GM23338 (cell line): ENCODE measurements around the gene ZNF385B. TPM values are rescaled to one million over a fixed set of nuclear protein-coding genes. Genes with fewer than 3 reads are reported as not detected.

Source experiments
- ATAC-seq: fragments of 200-7000 bp; cut with Tn5 transposase; 3 replicates; pipeline ENCODE4 v1.9.1; 2020
- DNase-seq: peaks from one replicate; pipeline ENCODE4 v3.0.0-alpha.2; 2015; ENCODE audit warnings: low spot score
- H2AFZ ChIP-seq: fragments of 200-600 bp; sonication (generic); 2 replicates; pipeline ENCODE4 v1.8.0; 2016; ENCODE audit warnings: antibody characterized with exemption, mild to moderate bottlenecking, moderate library complexity
- H3F3A ChIP-seq: fragments of 200-600 bp; sonication (generic); replicated peaks from 2 replicates; pipeline ENCODE4 v1.8.0; 2017; ENCODE audit warnings: antibody characterized with exemption, mixed run types, low read depth
- H3K27ac ChIP-seq: fragments of 200-600 bp; sonication (generic); 2 replicates; pipeline ENCODE4 v1.6.1; 2016; ENCODE audit warnings: low read depth
- H3K27me3 ChIP-seq: fragments of 200-600 bp; sonication (generic); 2 replicates; pipeline ENCODE4 v1.8.0; 2016; ENCODE audit warnings: mild to moderate bottlenecking, mixed run types, moderate library complexity; ENCODE audit not compliant: insufficient read depth
- H3K36me3 ChIP-seq: fragments of 200-600 bp; sonication (generic); 2 replicates; pipeline ENCODE4 v1.8.0; 2016; ENCODE audit warnings: mild to moderate bottlenecking; ENCODE audit not compliant: insufficient read depth
- H3K4me1 ChIP-seq: fragments of 200-600 bp; sonication (generic); 2 replicates; pipeline ENCODE4 v1.8.0; 2016; ENCODE audit warnings: mild to moderate bottlenecking, moderate library complexity; ENCODE audit not compliant: insufficient read depth
- H3K4me2 ChIP-seq: fragments of 200-600 bp; sonication (generic); 2 replicates; pipeline ENCODE4 v1.7.1; 2017; ENCODE audit warnings: mixed run types
- H3K4me3 ChIP-seq: fragments of 200-600 bp; sonication (generic); 2 replicates; pipeline ENCODE4 v1.6.1; 2016; ENCODE audit warnings: mixed run types
- H3K79me2 ChIP-seq: fragments of 200-600 bp; sonication (generic); replicated peaks from 2 replicates; pipeline ENCODE4 v1.8.0; 2017; ENCODE audit warnings: mild to moderate bottlenecking; ENCODE audit not compliant: insufficient read depth
- H3K9me2 ChIP-seq: fragments of 200-600 bp; sonication (generic); 2 replicates; pipeline ENCODE4 v1.8.0; 2017; ENCODE audit not compliant: insufficient read depth
- H4K20me1 ChIP-seq: fragments of 200-600 bp; sonication (generic); replicated peaks from 2 replicates; pipeline ENCODE4 v1.8.0; 2017; ENCODE audit warnings: mild to moderate bottlenecking; ENCODE audit not compliant: insufficient read depth
- H3K27ac Mint-ChIP-seq: 2 replicates; pipeline ENCODE4 v1.8.0; 2020; ENCODE audit warnings: inconsistent platforms, mild to moderate bottlenecking, moderate library complexity, mixed read lengths
- H3K27me3 Mint-ChIP-seq: 3 replicates; pipeline ENCODE4 v1.8.0; 2022; ENCODE audit warnings: low read depth, mild to moderate bottlenecking, moderate library complexity, mixed read lengths, inconsistent platforms; ENCODE audit not compliant: insufficient read depth, poor library complexity
- H3K36me3 Mint-ChIP-seq: 3 replicates; pipeline ENCODE4 v1.8.0; 2021; ENCODE audit warnings: low read depth, mild to moderate bottlenecking, inconsistent platforms, moderate library complexity, mixed read lengths
- H3K4me1 Mint-ChIP-seq: 3 replicates; pipeline ENCODE4 v1.8.0; 2020; ENCODE audit warnings: mild to moderate bottlenecking, inconsistent platforms, mixed read lengths
- H3K4me3 Mint-ChIP-seq: 3 replicates; pipeline ENCODE4 v1.8.0; 2021; ENCODE audit warnings: moderate library complexity, mild to moderate bottlenecking, inconsistent platforms, mixed read lengths
- H3K9me3 Mint-ChIP-seq: 3 replicates; pipeline ENCODE4 v1.8.0; 2020; ENCODE audit warnings: moderate library complexity, mild to moderate bottlenecking, inconsistent platforms, mixed read lengths
- CREB1 ChIP-seq: fragments of 250-450 bp; sonication (Bioruptor Pico); IDR thresholded peaks from 2 replicates; pipeline ENCODE4 v1.5.0; 2020; ENCODE audit warnings: low read depth, mild to moderate bottlenecking, moderate library complexity
- EZH2 ChIP-seq: fragments of 200-600 bp; sonication (generic); IDR thresholded peaks from one replicate; pipeline ENCODE4 v1.8.0; 2017; ENCODE audit warnings: antibody characterized with exemption, mild to moderate bottlenecking, low read depth; ENCODE audit not compliant: unreplicated experiment
- EZH2phosphoT487 ChIP-seq: fragments of 200-600 bp; sonication (generic); IDR thresholded peaks from one replicate; pipeline ENCODE4 v1.8.1; 2018; ENCODE audit warnings: antibody characterized with exemption; ENCODE audit not compliant: unreplicated experiment
- JUNB ChIP-seq: IDR thresholded peaks from one replicate; pipeline ENCODE4 v1.6.1; 2016; ENCODE audit warnings: antibody characterized with exemption; ENCODE audit not compliant: unreplicated experiment
- NANOG ChIP-seq: IDR thresholded peaks from 2 replicates; pipeline ENCODE4 v1.6.1; 2016; ENCODE audit warnings: antibody characterized with exemption, borderline replicate concordance
- POLR2AphosphoS5 ChIP-seq: IDR thresholded peaks from 2 replicates; pipeline ENCODE4 v1.6.1; 2016; ENCODE audit warnings: antibody characterized with exemption, low read depth
- STAT1 ChIP-seq: IDR thresholded peaks from one replicate; pipeline ENCODE4 v1.6.1; 2016; ENCODE audit warnings: antibody characterized with exemption; ENCODE audit not compliant: unreplicated experiment
- ZNF114 ChIP-seq: fragments of 250-450 bp; sonication (Bioruptor Pico); IDR thresholded peaks from 2 replicates; pipeline ENCODE4 v1.5.0; 2020; ENCODE audit warnings: mild to moderate bottlenecking, moderate library complexity
- ZNF331 ChIP-seq: fragments of 250-450 bp; sonication (Bioruptor Pico); IDR thresholded peaks from 2 replicates; pipeline ENCODE4 v1.5.0; 2020; ENCODE audit warnings: low read depth, mild to moderate bottlenecking, moderate library complexity
- polyA plus RNA-seq: library from polyadenylated mRNA; unstranded; fragments of >200 nt; fragmentation: Nextera tagmentation; extraction: Ambion mirVana; gene quantifications from 2 replicates; pipeline ENCODE4 v1.2.1, GENCODE V29; 2016
- total RNA-seq: library from RNA; depleted of rRNA; stranded (reverse); fragments of >200 nt; shearing (Covaris generic); gene quantifications from 2 replicates; pipeline ENCODE4 v1.2.3, GENCODE V29; 2014
- TF ChIP-seq, protein P1 (sequence below): IDR thresholded peaks from one replicate; pipeline ENCODE4 v1.6.1; 2018; ENCODE audit warnings: antibody characterized with exemption; ENCODE audit not compliant: unreplicated experiment
- TF ChIP-seq, protein P2 (sequence below): fragments of 250-450 bp; sonication (Bioruptor Pico); IDR thresholded peaks from 2 replicates; pipeline ENCODE4 v1.5.0; 2020; ENCODE audit warnings: mild to moderate bottlenecking, moderate library complexity
- TF ChIP-seq, protein P3 (sequence below): IDR thresholded peaks from 2 replicates; pipeline ENCODE4 v1.6.1; 2016; ENCODE audit warnings: antibody characterized with exemption
- TF ChIP-seq, protein P4 (sequence below), 2 experiments: fragments of 200-600 bp in 1 of 2; sonication (generic) in 1 of 2; conservative IDR thresholded peaks; 2 replicates each; pipeline versions ENCODE4 v1.5.1 to v1.6.1; 2016 to 2017; ENCODE audit warnings: antibody characterized with exemption in 2 of 2, low read depth in 2 of 2, mild to moderate bottlenecking in 2 of 2, moderate library complexity in 1 of 2

ZNF385B gene
- total and polyA plus RNA-seq, 2 experiments from 2014 or later = 1.5 to 4.6 TPM

DNA sequence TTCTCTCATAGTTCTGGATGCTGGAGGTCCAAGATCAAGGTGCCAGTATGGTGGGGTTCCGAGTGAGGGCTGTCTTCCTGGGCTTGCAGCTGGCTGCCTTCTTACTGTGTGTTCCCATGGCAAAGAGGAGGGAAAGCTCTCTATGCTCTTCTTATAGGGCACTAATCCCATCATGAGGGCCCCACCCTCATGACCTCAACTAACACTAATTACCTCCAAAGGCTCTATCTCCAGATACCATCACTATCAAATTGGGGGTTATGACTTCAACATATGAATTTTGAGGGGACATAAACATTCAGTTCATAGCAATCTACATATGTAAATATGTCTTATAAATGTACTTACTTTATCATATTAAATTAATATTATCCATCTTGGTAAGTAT, 322.3 kb downstream of the ZNF385B start:
- H3K4me3 ChIP-seq = no peak overlapping the region
- DNase-seq (no peak), ATAC-seq (no peak)
- Mint-ChIP-seq H3K4me1 (0 out of 3 replicates have a peak, but pooled peaks cover 5% of the 10 kb centered on the region), H3K27ac (no peak overlapping the region), H3K4me3 (no peak overlapping the region), H3K9me3 (peaks cover 3% of the 10 kb centered on the region; the same call in 2 of the 3 replicates), H3K36me3 (no peaks in the 10 kb centered on the region), H3K27me3 (no peaks in the 10 kb centered on the region)
- TF ChIP-seq EZH2phosphoT487 (no peak), POLR2AphosphoS5 (no peak), STAT1 (no peak), JUNB (no peak), EZH2 (no peak), CREB1 (CRISPR knock-in tag) (no peak), NANOG (no peak), ZNF114 (CRISPR knock-in tag) (no peak), ZNF331 (CRISPR knock-in tag) (no peak)
- TF ChIP-seq, protein P1, sequence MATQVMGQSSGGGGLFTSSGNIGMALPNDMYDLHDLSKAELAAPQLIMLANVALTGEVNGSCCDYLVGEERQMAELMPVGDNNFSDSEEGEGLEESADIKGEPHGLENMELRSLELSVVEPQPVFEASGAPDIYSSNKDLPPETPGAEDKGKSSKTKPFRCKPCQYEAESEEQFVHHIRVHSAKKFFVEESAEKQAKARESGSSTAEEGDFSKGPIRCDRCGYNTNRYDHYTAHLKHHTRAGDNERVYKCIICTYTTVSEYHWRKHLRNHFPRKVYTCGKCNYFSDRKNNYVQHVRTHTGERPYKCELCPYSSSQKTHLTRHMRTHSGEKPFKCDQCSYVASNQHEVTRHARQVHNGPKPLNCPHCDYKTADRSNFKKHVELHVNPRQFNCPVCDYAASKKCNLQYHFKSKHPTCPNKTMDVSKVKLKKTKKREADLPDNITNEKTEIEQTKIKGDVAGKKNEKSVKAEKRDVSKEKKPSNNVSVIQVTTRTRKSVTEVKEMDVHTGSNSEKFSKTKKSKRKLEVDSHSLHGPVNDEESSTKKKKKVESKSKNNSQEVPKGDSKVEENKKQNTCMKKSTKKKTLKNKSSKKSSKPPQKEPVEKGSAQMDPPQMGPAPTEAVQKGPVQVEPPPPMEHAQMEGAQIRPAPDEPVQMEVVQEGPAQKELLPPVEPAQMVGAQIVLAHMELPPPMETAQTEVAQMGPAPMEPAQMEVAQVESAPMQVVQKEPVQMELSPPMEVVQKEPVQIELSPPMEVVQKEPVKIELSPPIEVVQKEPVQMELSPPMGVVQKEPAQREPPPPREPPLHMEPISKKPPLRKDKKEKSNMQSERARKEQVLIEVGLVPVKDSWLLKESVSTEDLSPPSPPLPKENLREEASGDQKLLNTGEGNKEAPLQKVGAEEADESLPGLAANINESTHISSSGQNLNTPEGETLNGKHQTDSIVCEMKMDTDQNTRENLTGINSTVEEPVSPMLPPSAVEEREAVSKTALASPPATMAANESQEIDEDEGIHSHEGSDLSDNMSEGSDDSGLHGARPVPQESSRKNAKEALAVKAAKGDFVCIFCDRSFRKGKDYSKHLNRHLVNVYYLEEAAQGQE = no peak
- TF ChIP-seq, protein P2, sequence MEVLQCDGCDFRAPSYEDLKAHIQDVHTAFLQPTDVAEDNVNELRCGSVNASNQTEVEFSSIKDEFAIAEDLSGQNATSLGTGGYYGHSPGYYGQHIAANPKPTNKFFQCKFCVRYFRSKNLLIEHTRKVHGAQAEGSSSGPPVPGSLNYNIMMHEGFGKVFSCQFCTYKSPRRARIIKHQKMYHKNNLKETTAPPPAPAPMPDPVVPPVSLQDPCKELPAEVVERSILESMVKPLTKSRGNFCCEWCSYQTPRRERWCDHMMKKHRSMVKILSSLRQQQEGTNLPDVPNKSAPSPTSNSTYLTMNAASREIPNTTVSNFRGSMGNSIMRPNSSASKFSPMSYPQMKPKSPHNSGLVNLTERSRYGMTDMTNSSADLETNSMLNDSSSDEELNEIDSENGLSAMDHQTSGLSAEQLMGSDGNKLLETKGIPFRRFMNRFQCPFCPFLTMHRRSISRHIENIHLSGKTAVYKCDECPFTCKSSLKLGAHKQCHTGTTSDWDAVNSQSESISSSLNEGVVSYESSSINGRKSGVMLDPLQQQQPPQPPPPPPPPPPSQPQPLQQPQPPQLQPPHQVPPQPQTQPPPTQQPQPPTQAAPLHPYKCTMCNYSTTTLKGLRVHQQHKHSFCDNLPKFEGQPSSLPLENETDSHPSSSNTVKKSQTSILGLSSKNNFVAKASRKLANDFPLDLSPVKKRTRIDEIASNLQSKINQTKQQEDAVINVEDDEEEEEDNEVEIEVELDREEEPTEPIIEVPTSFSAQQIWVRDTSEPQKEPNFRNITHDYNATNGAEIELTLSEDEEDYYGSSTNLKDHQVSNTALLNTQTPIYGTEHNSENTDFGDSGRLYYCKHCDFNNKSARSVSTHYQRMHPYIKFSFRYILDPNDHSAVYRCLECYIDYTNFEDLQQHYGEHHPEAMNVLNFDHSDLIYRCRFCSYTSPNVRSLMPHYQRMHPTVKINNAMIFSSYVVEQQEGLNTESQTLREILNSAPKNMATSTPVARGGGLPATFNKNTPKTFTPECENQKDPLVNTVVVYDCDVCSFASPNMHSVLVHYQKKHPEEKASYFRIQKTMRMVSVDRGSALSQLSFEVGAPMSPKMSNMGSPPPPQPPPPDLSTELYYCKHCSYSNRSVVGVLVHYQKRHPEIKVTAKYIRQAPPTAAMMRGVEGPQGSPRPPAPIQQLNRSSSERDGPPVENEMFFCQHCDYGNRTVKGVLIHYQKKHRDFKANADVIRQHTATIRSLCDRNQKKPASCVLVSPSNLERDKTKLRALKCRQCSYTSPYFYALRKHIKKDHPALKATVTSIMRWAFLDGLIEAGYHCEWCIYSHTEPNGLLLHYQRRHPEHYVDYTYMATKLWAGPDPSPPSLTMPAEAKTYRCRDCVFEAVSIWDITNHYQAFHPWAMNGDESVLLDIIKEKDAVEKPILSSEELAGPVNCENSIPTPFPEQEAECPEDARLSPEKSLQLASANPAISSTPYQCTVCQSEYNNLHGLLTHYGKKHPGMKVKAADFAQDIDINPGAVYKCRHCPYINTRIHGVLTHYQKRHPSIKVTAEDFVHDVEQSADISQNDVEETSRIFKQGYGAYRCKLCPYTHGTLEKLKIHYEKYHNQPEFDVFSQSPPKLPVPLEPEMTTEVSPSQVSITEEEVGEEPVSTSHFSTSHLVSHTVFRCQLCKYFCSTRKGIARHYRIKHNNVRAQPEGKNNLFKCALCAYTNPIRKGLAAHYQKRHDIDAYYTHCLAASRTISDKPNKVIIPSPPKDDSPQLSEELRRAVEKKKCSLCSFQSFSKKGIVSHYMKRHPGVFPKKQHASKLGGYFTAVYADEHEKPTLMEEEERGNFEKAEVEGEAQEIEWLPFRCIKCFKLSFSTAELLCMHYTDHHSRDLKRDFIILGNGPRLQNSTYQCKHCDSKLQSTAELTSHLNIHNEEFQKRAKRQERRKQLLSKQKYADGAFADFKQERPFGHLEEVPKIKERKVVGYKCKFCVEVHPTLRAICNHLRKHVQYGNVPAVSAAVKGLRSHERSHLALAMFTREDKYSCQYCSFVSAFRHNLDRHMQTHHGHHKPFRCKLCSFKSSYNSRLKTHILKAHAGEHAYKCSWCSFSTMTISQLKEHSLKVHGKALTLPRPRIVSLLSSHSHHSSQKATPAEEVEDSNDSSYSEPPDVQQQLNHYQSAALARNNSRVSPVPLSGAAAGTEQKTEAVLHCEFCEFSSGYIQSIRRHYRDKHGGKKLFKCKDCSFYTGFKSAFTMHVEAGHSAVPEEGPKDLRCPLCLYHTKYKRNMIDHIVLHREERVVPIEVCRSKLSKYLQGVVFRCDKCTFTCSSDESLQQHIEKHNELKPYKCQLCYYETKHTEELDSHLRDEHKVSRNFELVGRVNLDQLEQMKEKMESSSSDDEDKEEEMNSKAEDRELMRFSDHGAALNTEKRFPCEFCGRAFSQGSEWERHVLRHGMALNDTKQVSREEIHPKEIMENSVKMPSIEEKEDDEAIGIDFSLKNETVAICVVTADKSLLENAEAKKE = no peak
- TF ChIP-seq, protein P3, sequence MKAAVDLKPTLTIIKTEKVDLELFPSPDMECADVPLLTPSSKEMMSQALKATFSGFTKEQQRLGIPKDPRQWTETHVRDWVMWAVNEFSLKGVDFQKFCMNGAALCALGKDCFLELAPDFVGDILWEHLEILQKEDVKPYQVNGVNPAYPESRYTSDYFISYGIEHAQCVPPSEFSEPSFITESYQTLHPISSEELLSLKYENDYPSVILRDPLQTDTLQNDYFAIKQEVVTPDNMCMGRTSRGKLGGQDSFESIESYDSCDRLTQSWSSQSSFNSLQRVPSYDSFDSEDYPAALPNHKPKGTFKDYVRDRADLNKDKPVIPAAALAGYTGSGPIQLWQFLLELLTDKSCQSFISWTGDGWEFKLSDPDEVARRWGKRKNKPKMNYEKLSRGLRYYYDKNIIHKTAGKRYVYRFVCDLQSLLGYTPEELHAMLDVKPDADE = no peak
- TF ChIP-seq, protein P4, sequence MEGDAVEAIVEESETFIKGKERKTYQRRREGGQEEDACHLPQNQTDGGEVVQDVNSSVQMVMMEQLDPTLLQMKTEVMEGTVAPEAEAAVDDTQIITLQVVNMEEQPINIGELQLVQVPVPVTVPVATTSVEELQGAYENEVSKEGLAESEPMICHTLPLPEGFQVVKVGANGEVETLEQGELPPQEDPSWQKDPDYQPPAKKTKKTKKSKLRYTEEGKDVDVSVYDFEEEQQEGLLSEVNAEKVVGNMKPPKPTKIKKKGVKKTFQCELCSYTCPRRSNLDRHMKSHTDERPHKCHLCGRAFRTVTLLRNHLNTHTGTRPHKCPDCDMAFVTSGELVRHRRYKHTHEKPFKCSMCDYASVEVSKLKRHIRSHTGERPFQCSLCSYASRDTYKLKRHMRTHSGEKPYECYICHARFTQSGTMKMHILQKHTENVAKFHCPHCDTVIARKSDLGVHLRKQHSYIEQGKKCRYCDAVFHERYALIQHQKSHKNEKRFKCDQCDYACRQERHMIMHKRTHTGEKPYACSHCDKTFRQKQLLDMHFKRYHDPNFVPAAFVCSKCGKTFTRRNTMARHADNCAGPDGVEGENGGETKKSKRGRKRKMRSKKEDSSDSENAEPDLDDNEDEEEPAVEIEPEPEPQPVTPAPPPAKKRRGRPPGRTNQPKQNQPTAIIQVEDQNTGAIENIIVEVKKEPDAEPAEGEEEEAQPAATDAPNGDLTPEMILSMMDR (conservative IDR thresholded peaks at IDR 0.05; ENCODE audit: low read depth in 2 of 2) = no peak
- H4K20me1 ChIP-seq = no peaks in the 10 kb centered on the region
- H3K4me2 ChIP-seq = no peak overlapping the region
- no peaks in the 10 kb centered on the region for H3K79me2 ChIP-seq
- H3K9me2 ChIP-seq = no peaks in the 10 kb centered on the region
- H3F3A ChIP-seq = no peaks in the 10 kb centered on the region
- peaks cover 10% of the 10 kb centered on the region; the same call in 1 of the 2 replicates for H3K4me1 ChIP-seq
- H3K36me3 ChIP-seq = no peaks in the 10 kb centered on the region
- H3K27me3 ChIP-seq = no peaks in the 10 kb centered on the region
- no peak overlapping the region for H2AFZ ChIP-seq
- no peak overlapping the region for H3K27ac ChIP-seq
